GM12878 (cell line): ENCODE results near the gene THSD4. TPM values are rescaled to one million over a fixed set of nuclear protein-coding genes. Genes with fewer than 3 reads are reported as not detected.

Experiments
- ATAC-seq: fragments of 200-7000 bp; cut with Tn5 transposase; 3 replicates; pipeline ENCODE4 v1.9.1; 2020; ENCODE audit warnings: mild to moderate bottlenecking, moderate library complexity
- BruUV-seq: library from RNA; stranded (reverse); fragments of 400-500 nt; replicated peaks from 2 replicates; lab custom pipeline; 2021; lab: Mats Ljungman, UMichigan
- CTCF ChIA-PET: fragments of 300-600 bp; sonication (Branson Sonifier 250); formaldehyde crosslinking; extraction: SDS; loops from one replicate; lab custom pipeline; 2021; ENCODE audit warnings: inconsistent platforms; lab: Yijun Ruan, JAX
- POLR2A ChIA-PET: fragments of 350-600 bp; formaldehyde crosslinking; extraction: SDS; loops from one replicate; lab custom pipeline; 2021; ENCODE audit warnings: inconsistent platforms; lab: Charles Lee
- RAD21 ChIA-PET: fragments of 300-600 bp; sonication (Branson Sonifier 250); formaldehyde crosslinking; loops from one replicate; lab custom pipeline; 2023; ENCODE audit warnings: antibody characterized with exemption; ENCODE audit not compliant: unreplicated experiment; lab: Charles Lee
- SMC1A ChIA-PET: fragments of 300-600 bp; sonication (Branson Sonifier 250); formaldehyde crosslinking; loops from one replicate; lab custom pipeline; 2023; ENCODE audit not compliant: unreplicated experiment, uncharacterized antibody; lab: Charles Lee
- DNase-seq: peaks from one replicate; pipeline ENCODE4 v3.0.0-alpha.2; 2011; ENCODE audit warnings: low read depth, low spot score
- FAIRE-seq: peaks from 3 replicates; lab custom pipeline; 2011; peaks lifted over from hg19 to GRCh38; lab: Jason Lieb, UNC
- H2AFZ ChIP-seq: 2 replicates; pipeline ENCODE4 v1.6.0; 2011; ENCODE audit warnings: low read depth, low read length, control low read depth; ENCODE audit not compliant: control insufficient read depth
- H3K27ac ChIP-seq: 2 replicates; pipeline ENCODE4 v1.5.1; 2011; ENCODE audit warnings: control low read depth; ENCODE audit not compliant: control insufficient read depth, insufficient read depth
- H3K27me3 ChIP-seq, 2 experiments: replicated peaks in 1 of 2; 2 replicates each; pipeline versions ENCODE4 v1.6.0 to v1.6.1; 2011; ENCODE audit warnings: low read length in 1 of 2; ENCODE audit not compliant: control insufficient read depth in 2 of 2, insufficient read depth in 2 of 2
- H3K36me3 ChIP-seq, 2 experiments: 2 replicates each; pipeline ENCODE4 v1.5.1; 2011; ENCODE audit warnings: low read length in 1 of 2; ENCODE audit not compliant: control insufficient read depth in 2 of 2, insufficient read depth in 2 of 2
- H3K4me1 ChIP-seq: 2 replicates; pipeline ENCODE4 v1.6.1; 2011; ENCODE audit warnings: mild to moderate bottlenecking, low read length, moderate library complexity, mixed read lengths; ENCODE audit not compliant: control insufficient read depth, insufficient read depth
- H3K4me2 ChIP-seq: 2 replicates; pipeline ENCODE4 v1.6.0; 2011; ENCODE audit warnings: control low read depth; ENCODE audit not compliant: control insufficient read depth, insufficient read depth
- H3K4me3 ChIP-seq: fragments of 200-600 bp; sonication (generic); 2 replicates; pipeline ENCODE4 v1.5.1; 2016
- H3K79me2 ChIP-seq: 2 replicates; pipeline ENCODE4 v1.6.0; 2011; ENCODE audit warnings: low read length; ENCODE audit not compliant: control insufficient read depth, insufficient read depth
- H3K9ac ChIP-seq: 2 replicates; pipeline ENCODE4 v1.8.0; 2011; ENCODE audit warnings: low read length, control low read depth, mixed read lengths; ENCODE audit not compliant: control insufficient read depth, insufficient read depth
- H3K9me3 ChIP-seq: replicated peaks from 3 replicates; pipeline ENCODE4 v1.5.1; 2011; ENCODE audit warnings: mild to moderate bottlenecking, low read length; ENCODE audit not compliant: control insufficient read depth, insufficient read depth
- H4K20me1 ChIP-seq: 2 replicates; pipeline ENCODE4 v1.6.0; 2011; ENCODE audit not compliant: control insufficient read depth, insufficient read depth
- CBX5 ChIP-seq: sonication (generic); IDR thresholded peaks from 2 replicates; pipeline ENCODE4 v1.6.1; 2016; ENCODE audit warnings: low read depth, moderate library complexity, mild to moderate bottlenecking, inconsistent platforms
- CHD2 ChIP-seq: IDR thresholded peaks from 2 replicates; pipeline ENCODE4 v1.6.1; 2011; ENCODE audit warnings: low read depth, low read length, improper control_type of control experiment, borderline replicate concordance
- HCFC1 ChIP-seq: fragments of 150-350 bp; IDR thresholded peaks from 2 replicates; pipeline ENCODE4 v1.6.1; 2014; ENCODE audit warnings: low read length
- IKZF2 ChIP-seq, 2 experiments: fragments of 450-650 bp; IDR thresholded peaks; 2 replicates each; pipeline ENCODE4 v1.6.1; 2017; ENCODE audit warnings: mild to moderate bottlenecking in 2 of 2, moderate library complexity in 2 of 2
- IRF4 ChIP-seq: IDR thresholded peaks from 2 replicates; pipeline ENCODE4 v1.6.1; 2011; ENCODE audit warnings: low read depth, low read length
- IRF5 ChIP-seq: fragments of 450-650 bp; IDR thresholded peaks from 2 replicates; pipeline ENCODE4 v1.6.1; 2017; ENCODE audit warnings: borderline replicate concordance
- MYC ChIP-seq: IDR thresholded peaks from 2 replicates; pipeline ENCODE4 v1.6.1; 2011; ENCODE audit warnings: mild to moderate bottlenecking, low read length, moderate library complexity, inconsistent platforms; ENCODE audit not compliant: insufficient read depth, insufficient replicate concordance, insufficient read length, severe bottlenecking
- NBN ChIP-seq: fragments of 450-650 bp; IDR thresholded peaks from 2 replicates; pipeline ENCODE4 v1.6.1; 2016
- POLR2AphosphoS5 ChIP-seq: IDR thresholded peaks from 2 replicates; pipeline ENCODE4 v1.6.1; 2011; ENCODE audit warnings: mild to moderate bottlenecking, low read length, inconsistent platforms
- RBBP5 ChIP-seq: fragments of 200-600 bp; sonication (generic); conservative IDR thresholded peaks from 2 replicates; pipeline ENCODE4 v1.6.1; 2016
- SMAD1 ChIP-seq: fragments of 450-650 bp; IDR thresholded peaks from 2 replicates; pipeline ENCODE4 v1.6.1; 2018; ENCODE audit warnings: mild to moderate bottlenecking, low read depth; ENCODE audit not compliant: partially characterized antibody
- TAF1 ChIP-seq: IDR thresholded peaks from 2 replicates; pipeline ENCODE4 v1.6.1; 2011; ENCODE audit warnings: mild to moderate bottlenecking, low read depth, low read length, borderline replicate concordance
- ZNF24 ChIP-seq: fragments of 450-650 bp; IDR thresholded peaks from 2 replicates; pipeline ENCODE4 v1.6.1; 2017; ENCODE audit warnings: antibody characterized with exemption, mild to moderate bottlenecking
- ZNF274 ChIP-seq: IDR thresholded peaks from one replicate; pipeline ENCODE4 v1.8.0; 2011; ENCODE audit not compliant: insufficient read length, insufficient read depth
- WGBS: methylation state at CpG from one replicate; pipeline ENCODE4 v1.1.6; 2016; ENCODE audit warnings: low lambda C conversion rate; ENCODE audit not compliant: insufficient replicate concordance, insufficient coverage; ENCODE audit errors: missing lambda C conversion rate; 5-methylcytosine and 5-hydroxymethylcytosine counted together
- in situ Hi-C: fragments of 300-500 bp; cut with MboI; formaldehyde crosslinking; loops from 9 replicates; pipeline ENCODE4 v1.14.3; 2018; ENCODE audit warnings: mixed read lengths
- intact Hi-C: fragments of 100-400 bp; cut with micrococcal nuclease; formaldehyde crosslinking; loops from one replicate; pipeline ENCODE4 v1.14.2; 2022; ENCODE audit not compliant: unreplicated experiment
- polyA plus RNA-seq, 11 experiments: library from polyadenylated mRNA; depleted of rRNA in 4 of 11; unstranded in 6 of 11; stranded (reverse) in 5 of 11; fragments of >200 nt; fragmentation: Nextera tagmentation in 4 of 11; fragmentation: Illumina TruSeq in 1 of 11; extraction: Ambion mirVana in 4 of 11; extraction: Trizol in 1 of 11; gene quantifications; 1 replicate in 1 of 11; 2 replicates in 10 of 11; pipeline versions ENCODE4 v1.2.1 to v1.2.3, GENCODE V29; 2011 to 2016; ENCODE audit warnings: inconsistent platforms in 2 of 11, missing spikeins in 2 of 11, low read depth in 1 of 11
- total RNA-seq, 4 experiments: library from RNA; depleted of rRNA in 3 of 4; stranded (reverse); fragments of >200 nt in 3 of 4; fragmentation: Illumina TruSeq in 1 of 4; extraction: Trizol in 1 of 4; gene quantifications; 2 replicates each; pipeline versions ENCODE4 v1.2.1 to v1.2.3, GENCODE V29; 2013 to 2021

The THSD4 gene
- total and polyA plus RNA-seq, 10 of the 15 experiments (the other 5 are each of a cell fraction or from before 2014, with no cell fraction given), result 0.04 to 0.13 (median 0.05) TPM; not detected in 7

GRCh38 chr15:71570736-71571135 lies 455.5 kb downstream of the THSD4 start:
- TF ChIP-seq MYC (no peak), TAF1 (no peak), SMAD1 (no peak), NBN (no peak)
- CTCF ChIA-PET, result no interaction called here
- in situ Hi-C loops, result no loop called here
- intact Hi-C loops, result no loop called here
- DNase-seq (no peak), ATAC-seq (no peak), FAIRE-seq (no peak)
- Histone ChIP-seq H3K36me3 (no peaks in the 10 kb centered on the region), H3K9ac (no peak overlapping the region), H3K4me1 (no peaks in the 10 kb centered on the region), H3K4me3 (no peak overlapping the region), H3K27me3 (no peaks in the 10 kb centered on the region), H3K9me3 (no peaks in the 10 kb centered on the region), H4K20me1 (no peaks in the 10 kb centered on the region), H3K4me2 (no peak overlapping the region), H3K27ac (no peak overlapping the region), H3K79me2 (no peaks in the 10 kb centered on the region), H2AFZ (no peak overlapping the region)
- no TSS peak for BruUV-seq
- SMC1A ChIA-PET, result no interaction called here
- WGBS, result 41% methylated on average over 7 of the region's 7 CpGs
- RAD21 ChIA-PET, result no interaction called here
- POLR2A ChIA-PET, result no interaction called here

GRCh38 chr15:71571641-71572040 lies 456.4 kb downstream of the THSD4 start:
- in situ Hi-C loops, result no loop called here
- BruUV-seq, result no TSS peak
- intact Hi-C loops, result no loop called here
- Histone ChIP-seq H4K20me1 (no peaks in the 10 kb centered on the region), H3K36me3 (no peaks in the 10 kb centered on the region), H3K9ac (no peak overlapping the region), H3K4me3 (no peak overlapping the region), H2AFZ (no peak overlapping the region), H3K9me3 (no peaks in the 10 kb centered on the region), H3K27ac (no peak overlapping the region), H3K27me3 (no peaks in the 10 kb centered on the region), H3K4me1 (no peaks in the 10 kb centered on the region), H3K4me2 (no peak overlapping the region), H3K79me2 (no peaks in the 10 kb centered on the region)
- DNase-seq (no peak), ATAC-seq (no peak), FAIRE-seq (no peak)
- ChIA-PET POLR2A (no interaction called here), SMC1A (no interaction called here), RAD21 (no interaction called here), CTCF (interaction anchor here (1.1 to 1.3 kb wide), 2 partner anchors 8 to 68 kb away, joined by 3 to 4 read pairs; no protein-coding TSS in a partner anchor)
- 0% methylated on average over 1 of the region's 1 CpG for WGBS
- TF ChIP-seq IRF5 (no peak), POLR2AphosphoS5 (no peak), CHD2 (no peak), CBX5 (no peak), IKZF2 (IDR thresholded peaks at IDR 0.05) (no peak), RBBP5 (no peak), HCFC1 (no peak), IRF4 (no peak), ZNF24 (no peak), ZNF274 (no peak)
